Measurements from ENCODE around the gene GAS2L2.

DNA sequence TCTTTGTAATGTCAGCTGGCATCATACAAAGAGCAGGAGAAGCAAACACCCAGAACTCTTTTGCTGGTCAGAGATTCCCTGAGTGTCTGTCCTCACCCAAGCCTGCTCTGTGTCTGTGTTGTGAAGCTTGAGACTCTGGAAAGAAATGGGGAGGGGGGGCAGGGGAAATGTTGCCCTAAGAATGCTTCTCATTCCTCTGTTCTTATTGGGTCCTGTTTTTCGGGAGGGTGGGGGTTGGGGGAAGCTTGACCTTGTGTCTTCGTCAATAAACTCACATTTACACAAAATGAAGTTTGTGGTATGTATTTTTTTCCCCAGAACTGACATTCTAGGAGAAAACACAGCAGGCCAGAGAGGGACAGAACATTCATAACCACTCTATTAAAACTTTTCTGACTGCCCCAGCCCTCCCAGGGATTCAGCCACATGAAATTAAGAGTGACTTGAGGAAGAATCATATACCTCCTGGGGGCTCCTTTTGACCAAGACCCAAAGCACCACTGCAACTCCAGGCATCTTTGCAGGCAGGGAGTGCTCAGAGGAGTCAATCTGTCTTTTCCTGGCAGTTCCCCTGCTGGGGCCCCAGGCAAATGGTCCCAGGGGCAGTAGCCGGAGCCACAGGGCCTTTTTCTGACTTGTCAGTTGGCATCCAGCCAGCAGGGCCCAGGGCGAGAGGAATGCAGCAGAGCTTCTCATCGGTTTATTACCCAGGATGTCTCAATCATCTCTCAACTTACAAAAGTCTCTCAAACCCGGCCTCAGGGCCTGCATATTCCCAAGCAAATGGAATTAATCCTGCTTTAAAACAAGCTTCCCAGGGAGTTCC, 26.7 kb downstream of the GAS2L2 start:
- TF ChIP-seq, protein P1, sequence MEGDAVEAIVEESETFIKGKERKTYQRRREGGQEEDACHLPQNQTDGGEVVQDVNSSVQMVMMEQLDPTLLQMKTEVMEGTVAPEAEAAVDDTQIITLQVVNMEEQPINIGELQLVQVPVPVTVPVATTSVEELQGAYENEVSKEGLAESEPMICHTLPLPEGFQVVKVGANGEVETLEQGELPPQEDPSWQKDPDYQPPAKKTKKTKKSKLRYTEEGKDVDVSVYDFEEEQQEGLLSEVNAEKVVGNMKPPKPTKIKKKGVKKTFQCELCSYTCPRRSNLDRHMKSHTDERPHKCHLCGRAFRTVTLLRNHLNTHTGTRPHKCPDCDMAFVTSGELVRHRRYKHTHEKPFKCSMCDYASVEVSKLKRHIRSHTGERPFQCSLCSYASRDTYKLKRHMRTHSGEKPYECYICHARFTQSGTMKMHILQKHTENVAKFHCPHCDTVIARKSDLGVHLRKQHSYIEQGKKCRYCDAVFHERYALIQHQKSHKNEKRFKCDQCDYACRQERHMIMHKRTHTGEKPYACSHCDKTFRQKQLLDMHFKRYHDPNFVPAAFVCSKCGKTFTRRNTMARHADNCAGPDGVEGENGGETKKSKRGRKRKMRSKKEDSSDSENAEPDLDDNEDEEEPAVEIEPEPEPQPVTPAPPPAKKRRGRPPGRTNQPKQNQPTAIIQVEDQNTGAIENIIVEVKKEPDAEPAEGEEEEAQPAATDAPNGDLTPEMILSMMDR (IDR thresholded peaks at IDR 0.05): no peak
- TF ChIP-seq POLR2A (IDR thresholded peaks at IDR 0.05): no peak

Data from sigmoid colon (tissue), 3 donors.